H9 (cell line): ENCODE results near the gene OSTF1. TPM values are rescaled to one million over a fixed set of nuclear protein-coding genes. Genes with fewer than 3 reads are reported as not detected.

ENCODE experiments used
- DNase-seq: peaks from one replicate; pipeline ENCODE4 v3.0.0-alpha.2; 2017
- H2AFZ ChIP-seq: one replicate; pipeline ENCODE4 v1.6.1; 2013; ENCODE audit warnings: mild to moderate bottlenecking, low read length, control low read depth, moderate library complexity
- H2AK5ac ChIP-seq: 2 replicates; pipeline ENCODE4 v1.6.1; 2013; ENCODE audit warnings: low read length, control low read depth, mixed read lengths; ENCODE audit not compliant: insufficient read length
- H2BK120ac ChIP-seq: one replicate; pipeline ENCODE4 v1.6.1; 2013; ENCODE audit warnings: low read depth, mild to moderate bottlenecking, low read length, control low read depth, inconsistent platforms; ENCODE audit not compliant: poor library complexity, severe bottlenecking
- H2BK12ac ChIP-seq: 2 replicates; pipeline ENCODE4 v1.6.1; 2013; ENCODE audit warnings: low read length, control low read depth, mixed read lengths, low read depth; ENCODE audit not compliant: insufficient read length
- H2BK15ac ChIP-seq: 2 replicates; pipeline ENCODE4 v1.6.1; 2013; ENCODE audit warnings: low read depth, low read length, control low read depth
- H2BK20ac ChIP-seq: one replicate; pipeline ENCODE4 v1.6.1; 2013; ENCODE audit warnings: low read depth, mild to moderate bottlenecking, low read length, control low read depth, inconsistent platforms; ENCODE audit not compliant: poor library complexity, severe bottlenecking
- H2BK5ac ChIP-seq: 2 replicates; pipeline ENCODE4 v1.6.1; 2013; ENCODE audit warnings: low read length, control low read depth, mixed read lengths; ENCODE audit not compliant: insufficient read length
- H3K14ac ChIP-seq: 2 replicates; pipeline ENCODE4 v1.6.1; 2013; ENCODE audit warnings: low read length, control low read depth; ENCODE audit not compliant: insufficient read depth
- H3K18ac ChIP-seq: 2 replicates; pipeline ENCODE4 v1.6.1; 2013; ENCODE audit warnings: low read depth, mild to moderate bottlenecking, mixed read lengths, low read length, control low read depth; ENCODE audit not compliant: insufficient read length
- H3K23ac ChIP-seq: 2 replicates; pipeline ENCODE4 v1.6.1; 2013; ENCODE audit warnings: low read length, control low read depth, mixed read lengths, low read depth; ENCODE audit not compliant: insufficient read length
- H3K23me2 ChIP-seq: 2 replicates; pipeline ENCODE4 v1.6.1; 2013; ENCODE audit warnings: low read depth, mild to moderate bottlenecking, mixed read lengths, low read length, control low read depth; ENCODE audit not compliant: insufficient read length, poor library complexity, severe bottlenecking
- H3K27ac ChIP-seq: 2 replicates; pipeline ENCODE4 v1.5.1; 2013; ENCODE audit warnings: low read length, control low read depth, mixed read lengths, low read depth; ENCODE audit not compliant: insufficient read length
- H3K27me3 ChIP-seq: 2 replicates; pipeline ENCODE4 v1.6.1; 2013; ENCODE audit warnings: low read length, control low read depth, inconsistent platforms; ENCODE audit not compliant: insufficient read depth
- H3K4ac ChIP-seq: 2 replicates; pipeline ENCODE4 v1.6.1; 2013; ENCODE audit warnings: low read depth, mild to moderate bottlenecking, control low read depth, inconsistent platforms, low read length, moderate library complexity
- H3K4me1 ChIP-seq: 2 replicates; pipeline ENCODE4 v1.6.1; 2013; ENCODE audit warnings: low read length, control low read depth, inconsistent platforms; ENCODE audit not compliant: insufficient read depth
- H3K4me2 ChIP-seq: 2 replicates; pipeline ENCODE4 v1.6.1; 2013; ENCODE audit warnings: low read length, control low read depth, mixed read lengths; ENCODE audit not compliant: insufficient read length, insufficient read depth
- H3K56ac ChIP-seq: 2 replicates; pipeline ENCODE4 v1.6.1; 2013; ENCODE audit warnings: low read depth, mild to moderate bottlenecking, mixed read lengths, low read length, control low read depth; ENCODE audit not compliant: insufficient read length
- H3K79me1 ChIP-seq: 2 replicates; pipeline ENCODE4 v1.6.1; 2013; ENCODE audit warnings: low read depth, mild to moderate bottlenecking, moderate library complexity, low read length, control low read depth, inconsistent platforms; ENCODE audit not compliant: insufficient read depth, poor library complexity, severe bottlenecking
- H3K79me2 ChIP-seq: 2 replicates; pipeline ENCODE4 v1.6.1; 2013; ENCODE audit warnings: low read length, control low read depth, inconsistent platforms; ENCODE audit not compliant: insufficient read depth
- H3K9ac ChIP-seq: 2 replicates; pipeline ENCODE4 v1.6.1; 2013; ENCODE audit warnings: low read length, control low read depth, mixed read lengths; ENCODE audit not compliant: insufficient read length; ENCODE audit errors: extremely low read depth
- H3K9me3 ChIP-seq: one replicate; pipeline ENCODE4 v1.6.1; 2013; ENCODE audit warnings: low read depth, low read length, inconsistent platforms; ENCODE audit not compliant: control insufficient read depth
- H3T11ph ChIP-seq: one replicate; pipeline ENCODE4 v1.6.1; 2013; ENCODE audit warnings: mild to moderate bottlenecking, low read length, control low read depth, inconsistent platforms
- H4K20me1 ChIP-seq: one replicate; pipeline ENCODE4 v1.6.1; 2013; ENCODE audit not compliant: control insufficient read depth, insufficient read length, insufficient read depth
- H4K5ac ChIP-seq: 2 replicates; pipeline ENCODE4 v1.6.1; 2013; ENCODE audit warnings: low read depth, mild to moderate bottlenecking, mixed read lengths, low read length, control low read depth; ENCODE audit not compliant: insufficient read length
- H4K8ac ChIP-seq: replicated peaks from 2 replicates; pipeline ENCODE4 v1.6.1; 2013; ENCODE audit warnings: low read length, control low read depth, mixed read lengths, low read depth; ENCODE audit not compliant: insufficient read length
- H4K91ac ChIP-seq: 2 replicates; pipeline ENCODE4 v1.6.1; 2013; ENCODE audit warnings: low read depth, mild to moderate bottlenecking, moderate library complexity, mixed read lengths, low read length, control low read depth; ENCODE audit not compliant: insufficient read length
- H3K27ac Mint-ChIP-seq, 3 experiments: 2 replicates in 2 of 3; 3 replicates in 1 of 3; pipeline ENCODE4 v1.8.0; 2020 to 2021; ENCODE audit warnings: mixed read lengths in 3 of 3, mild to moderate bottlenecking in 1 of 3, moderate library complexity in 1 of 3
- H3K27me3 Mint-ChIP-seq: 2 replicates; pipeline ENCODE4 v1.8.0; 2021; ENCODE audit warnings: low read depth, mild to moderate bottlenecking, moderate library complexity, mixed read lengths
- H3K36me3 Mint-ChIP-seq, 3 experiments: 2 replicates in 2 of 3; 3 replicates in 1 of 3; pipeline ENCODE4 v1.8.0; 2020 to 2021; ENCODE audit warnings: low read depth in 3 of 3, mixed read lengths in 3 of 3; ENCODE audit not compliant: insufficient read depth in 1 of 3
- H3K4me1 Mint-ChIP-seq, 2 experiments: 2 replicates each; pipeline ENCODE4 v1.8.0; 2020; ENCODE audit warnings: mixed read lengths in 2 of 2
- H3K4me3 Mint-ChIP-seq, 2 experiments: 2 replicates in 1 of 2; 3 replicates in 1 of 2; pipeline ENCODE4 v1.8.0; 2020 to 2021; ENCODE audit warnings: mild to moderate bottlenecking in 2 of 2, mixed read lengths in 2 of 2, moderate library complexity in 1 of 2
- H3K9me3 Mint-ChIP-seq, 2 experiments: 2 replicates in 1 of 2; 3 replicates in 1 of 2; pipeline ENCODE4 v1.8.0; 2020; ENCODE audit warnings: mild to moderate bottlenecking in 2 of 2, mixed read lengths in 2 of 2, moderate library complexity in 1 of 2
- CTCF ChIP-seq: fragments of 200-600 bp; sonication (generic); conservative IDR thresholded peaks from 3 replicates; pipeline ENCODE4 v1.8.0; 2021; ENCODE audit warnings: antibody characterized with exemption, mild to moderate bottlenecking
- WGBS: extraction: QIAGEN DNeasy Blood & Tissue Kit; methylation state at CpG from one replicate; pipeline ENCODE4 v1.1.7; 2013; ENCODE audit warnings: missing lambda C conversion rate, low lambda C conversion rate, mixed read lengths; ENCODE audit not compliant: insufficient read length; ENCODE audit errors: extremely low coverage; 5-methylcytosine and 5-hydroxymethylcytosine counted together
- total RNA-seq: library from RNA; stranded (reverse); gene quantifications from 2 replicates; pipeline ENCODE4 v1.2.1, GENCODE V29; 2021

OSTF1 gene
- total RNA-seq, 1 experiment from 2014 or later: 16.1 TPM

- Mint-ChIP-seq H3K27ac (no peak overlapping the region), H3K9me3 (no peaks in the 10 kb centered on the region), H3K27me3 (no peaks in the 10 kb centered on the region), H3K4me3 (no peak overlapping the region), H3K36me3 (no peaks in the 10 kb centered on the region), H3K4me1 (no peaks in the 10 kb centered on the region; a peak in 1 of 4 replicates)
- no peak overlapping the region for H2BK20ac ChIP-seq
- no peak overlapping the region for H3K4me2 ChIP-seq
- WGBS: no CpG with 5 or more reads among the region's 3 CpGs
- H3K14ac ChIP-seq: no peak overlapping the region
- H3K56ac ChIP-seq: no peak overlapping the region
- H2AFZ ChIP-seq: no peak overlapping the region
- no peak overlapping the region for H4K8ac ChIP-seq
- no peaks in the 10 kb centered on the region for H3K23me2 ChIP-seq
- no peak for TF ChIP-seq CTCF
- no peak overlapping the region for H2AK5ac ChIP-seq
- H3K4me1 ChIP-seq: no peaks in the 10 kb centered on the region
- H4K5ac ChIP-seq: no peak overlapping the region
- no peak overlapping the region for H3K9ac ChIP-seq
- H2BK120ac ChIP-seq: no peak overlapping the region
- H4K91ac ChIP-seq: no peak overlapping the region
- H3K27ac ChIP-seq: no peak overlapping the region
- no peak overlapping the region for H2BK5ac ChIP-seq
- H3T11ph ChIP-seq: no peak overlapping the region
- H3K18ac ChIP-seq: no peak overlapping the region
- no peaks in the 10 kb centered on the region for H4K20me1 ChIP-seq
- H3K27me3 ChIP-seq: no peaks in the 10 kb centered on the region
- no peaks in the 10 kb centered on the region for H3K79me2 ChIP-seq
- no peaks in the 10 kb centered on the region for H3K9me3 ChIP-seq
- H3K79me1 ChIP-seq: no peaks in the 10 kb centered on the region
- no peak overlapping the region for H3K23ac ChIP-seq
- DNase-seq: no peak
- no peak overlapping the region for H2BK15ac ChIP-seq
- no peak overlapping the region for H2BK12ac ChIP-seq
- no peak overlapping the region for H3K4ac ChIP-seq
These were observed 96.2 kb downstream of the OSTF1 start for GRCh38 chr9:75184471-75184870.
